ENCODE results near the gene DMXL1.

DNA sequence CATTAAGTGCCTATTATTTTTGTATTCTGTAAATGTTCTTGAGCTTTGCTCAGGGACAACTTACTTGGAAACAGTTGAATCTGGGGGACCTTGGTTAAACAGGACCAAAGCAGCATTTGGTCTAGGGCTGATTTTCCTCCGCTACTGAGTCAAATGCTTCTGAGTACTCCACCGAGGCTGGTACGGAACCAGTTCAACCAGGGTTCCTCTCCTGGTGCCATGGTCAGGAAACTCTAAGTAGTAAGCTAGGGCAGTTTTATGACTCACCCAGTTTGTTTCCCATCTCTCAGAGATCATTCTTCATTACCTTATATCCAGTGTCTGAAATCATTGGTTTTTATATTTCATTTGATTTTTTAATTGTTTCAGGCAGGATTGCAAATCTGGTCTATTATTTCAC lies 173.0 kb downstream of the DMXL1 start:
- TF ChIP-seq, protein P1, sequence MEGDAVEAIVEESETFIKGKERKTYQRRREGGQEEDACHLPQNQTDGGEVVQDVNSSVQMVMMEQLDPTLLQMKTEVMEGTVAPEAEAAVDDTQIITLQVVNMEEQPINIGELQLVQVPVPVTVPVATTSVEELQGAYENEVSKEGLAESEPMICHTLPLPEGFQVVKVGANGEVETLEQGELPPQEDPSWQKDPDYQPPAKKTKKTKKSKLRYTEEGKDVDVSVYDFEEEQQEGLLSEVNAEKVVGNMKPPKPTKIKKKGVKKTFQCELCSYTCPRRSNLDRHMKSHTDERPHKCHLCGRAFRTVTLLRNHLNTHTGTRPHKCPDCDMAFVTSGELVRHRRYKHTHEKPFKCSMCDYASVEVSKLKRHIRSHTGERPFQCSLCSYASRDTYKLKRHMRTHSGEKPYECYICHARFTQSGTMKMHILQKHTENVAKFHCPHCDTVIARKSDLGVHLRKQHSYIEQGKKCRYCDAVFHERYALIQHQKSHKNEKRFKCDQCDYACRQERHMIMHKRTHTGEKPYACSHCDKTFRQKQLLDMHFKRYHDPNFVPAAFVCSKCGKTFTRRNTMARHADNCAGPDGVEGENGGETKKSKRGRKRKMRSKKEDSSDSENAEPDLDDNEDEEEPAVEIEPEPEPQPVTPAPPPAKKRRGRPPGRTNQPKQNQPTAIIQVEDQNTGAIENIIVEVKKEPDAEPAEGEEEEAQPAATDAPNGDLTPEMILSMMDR (IDR thresholded peaks at IDR 0.05) = no peak
- TF ChIP-seq EZH2 (IDR thresholded peaks at IDR 0.05) (no peak), EZH2phosphoT487 (IDR thresholded peaks at IDR 0.05) (no peak)
